Loucy (cell line): Measurements from ENCODE around the gene VGF.
"Not testable (repeated sequence)": the region's sequence is repeated elsewhere in the genome, so short reads cannot be mapped to it uniquely, and the experiment has no call there.

Experiments used
- H2AFZ ChIP-seq: fragments of 200-600 bp; sonication (generic); 2 replicates; pipeline ENCODE4 v1.6.0; 2016; ENCODE audit warnings: antibody characterized with exemption, mild to moderate bottlenecking, low read length, moderate library complexity
- H3F3A ChIP-seq: fragments of 200-600 bp; 2 replicates; pipeline ENCODE4 v1.6.0; 2016; ENCODE audit warnings: antibody characterized with exemption, low read depth, mild to moderate bottlenecking
- H3K27me3 ChIP-seq: fragments of 200-600 bp; sonication (generic); 2 replicates; pipeline ENCODE4 v1.6.1; 2014; ENCODE audit warnings: low read length, mild to moderate bottlenecking; ENCODE audit not compliant: insufficient read depth, poor library complexity, severe bottlenecking
- H3K36me3 ChIP-seq: fragments of 200-600 bp; sonication (generic); 2 replicates; pipeline ENCODE4 v1.6.1; 2016; ENCODE audit warnings: low read length; ENCODE audit not compliant: insufficient read depth
- H3K4me1 ChIP-seq: fragments of 200-600 bp; sonication (generic); 2 replicates; pipeline ENCODE4 v1.5.1; 2014; ENCODE audit warnings: low read length, mild to moderate bottlenecking; ENCODE audit not compliant: insufficient read depth, poor library complexity, severe bottlenecking
- H3K4me2 ChIP-seq: fragments of 200-600 bp; sonication (generic); 2 replicates; pipeline ENCODE4 v1.6.0; 2014; ENCODE audit warnings: antibody characterized with exemption, low read length, low read depth, mild to moderate bottlenecking; ENCODE audit not compliant: poor library complexity, severe bottlenecking
- H3K4me3 ChIP-seq: fragments of 200-600 bp; sonication (generic); 2 replicates; pipeline ENCODE4 v1.5.1; 2014; ENCODE audit warnings: low read length, mild to moderate bottlenecking, mixed read lengths; ENCODE audit not compliant: poor library complexity, severe bottlenecking
- H3K79me2 ChIP-seq: fragments of 200-600 bp; sonication (generic); 2 replicates; pipeline ENCODE4 v1.6.1; 2014; ENCODE audit warnings: low read length; ENCODE audit not compliant: insufficient read depth
- H3K9ac ChIP-seq: fragments of 200-600 bp; sonication (generic); 2 replicates; pipeline ENCODE4 v1.6.0; 2014; ENCODE audit warnings: mild to moderate bottlenecking, low read depth, low read length, moderate library complexity; ENCODE audit not compliant: poor library complexity, severe bottlenecking
- H3K9me2 ChIP-seq: fragments of 200-600 bp; sonication (generic); replicated peaks from 2 replicates; pipeline ENCODE4 v1.6.1; 2016; ENCODE audit warnings: low read depth, low read length, mixed read lengths
- H3K9me3 ChIP-seq: fragments of 200-600 bp; sonication (generic); 2 replicates; pipeline ENCODE4 v1.6.1; 2014; ENCODE audit warnings: mild to moderate bottlenecking, antibody characterized with exemption, low read length, low read depth; ENCODE audit not compliant: insufficient read depth
- H4K20me1 ChIP-seq: fragments of 200-600 bp; sonication (generic); 2 replicates; pipeline ENCODE4 v1.6.0; 2014; ENCODE audit warnings: antibody characterized with exemption, low read length, mild to moderate bottlenecking; ENCODE audit not compliant: insufficient read depth, poor library complexity, severe bottlenecking
- EZH2phosphoT487 ChIP-seq: fragments of 200-600 bp; IDR thresholded peaks from 2 replicates; pipeline ENCODE4 v1.6.1; 2018; ENCODE audit warnings: antibody characterized with exemption, mild to moderate bottlenecking, moderate library complexity, borderline replicate concordance
- TF ChIP-seq, protein P1 (sequence below): fragments of 200-600 bp; sonication (generic); conservative IDR thresholded peaks from 2 replicates; pipeline ENCODE4 v1.5.1; 2014; ENCODE audit warnings: mild to moderate bottlenecking, antibody characterized with exemption, low read length

Gene VGF

GRCh38 chr7:101200504-101200861 is 35.1 kb upstream of the VGF start:
- H3K4me3 ChIP-seq = no peak overlapping the region
- H3K4me1 ChIP-seq = no peaks in the 10 kb centered on the region
- H3K9me3 ChIP-seq = no peaks in the 10 kb centered on the region
- no peaks in the 10 kb centered on the region for H4K20me1 ChIP-seq
- no peaks in the 10 kb centered on the region for H3F3A ChIP-seq
- TF ChIP-seq, protein P1, sequence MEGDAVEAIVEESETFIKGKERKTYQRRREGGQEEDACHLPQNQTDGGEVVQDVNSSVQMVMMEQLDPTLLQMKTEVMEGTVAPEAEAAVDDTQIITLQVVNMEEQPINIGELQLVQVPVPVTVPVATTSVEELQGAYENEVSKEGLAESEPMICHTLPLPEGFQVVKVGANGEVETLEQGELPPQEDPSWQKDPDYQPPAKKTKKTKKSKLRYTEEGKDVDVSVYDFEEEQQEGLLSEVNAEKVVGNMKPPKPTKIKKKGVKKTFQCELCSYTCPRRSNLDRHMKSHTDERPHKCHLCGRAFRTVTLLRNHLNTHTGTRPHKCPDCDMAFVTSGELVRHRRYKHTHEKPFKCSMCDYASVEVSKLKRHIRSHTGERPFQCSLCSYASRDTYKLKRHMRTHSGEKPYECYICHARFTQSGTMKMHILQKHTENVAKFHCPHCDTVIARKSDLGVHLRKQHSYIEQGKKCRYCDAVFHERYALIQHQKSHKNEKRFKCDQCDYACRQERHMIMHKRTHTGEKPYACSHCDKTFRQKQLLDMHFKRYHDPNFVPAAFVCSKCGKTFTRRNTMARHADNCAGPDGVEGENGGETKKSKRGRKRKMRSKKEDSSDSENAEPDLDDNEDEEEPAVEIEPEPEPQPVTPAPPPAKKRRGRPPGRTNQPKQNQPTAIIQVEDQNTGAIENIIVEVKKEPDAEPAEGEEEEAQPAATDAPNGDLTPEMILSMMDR = no peak
- TF ChIP-seq EZH2phosphoT487 = no peak
- no peaks in the 10 kb centered on the region for H3K9me2 ChIP-seq
- H3K27me3 ChIP-seq = no peaks in the 10 kb centered on the region
- no peak overlapping the region for H2AFZ ChIP-seq
- no peaks in the 10 kb centered on the region for H3K79me2 ChIP-seq
- H3K36me3 ChIP-seq = no peaks in the 10 kb centered on the region
- no peak overlapping the region for H3K9ac ChIP-seq
- no peak overlapping the region for H3K4me2 ChIP-seq

DNA sequence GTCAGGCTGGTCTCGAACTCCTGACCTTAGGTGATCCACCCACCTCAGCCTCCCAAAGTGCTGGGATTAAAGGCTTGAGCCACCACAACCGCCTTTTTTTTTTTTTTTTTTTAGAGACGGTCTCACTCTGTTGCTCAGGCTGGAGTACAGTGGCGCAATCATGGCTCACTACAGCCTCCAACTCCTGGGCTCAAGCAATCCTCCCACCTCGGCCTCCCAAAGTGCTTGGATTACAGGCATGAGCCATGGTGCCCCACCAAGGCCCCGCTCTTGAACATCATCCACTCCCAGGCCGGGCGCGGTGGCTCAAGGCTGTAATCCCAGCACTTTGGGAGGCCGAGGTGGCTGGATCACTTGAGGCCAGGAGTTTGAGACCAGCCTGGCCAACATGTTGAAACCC is 34.2 kb upstream of the VGF start:
- H3K4me3 ChIP-seq, H3F3A ChIP-seq, H3K9ac ChIP-seq, H3K79me2 ChIP-seq, H3K27me3 ChIP-seq, H3K36me3 ChIP-seq, H4K20me1 ChIP-seq, H2AFZ ChIP-seq, H3K4me2 ChIP-seq, H3K9me2 ChIP-seq, H3K9me3 ChIP-seq, H3K4me1 ChIP-seq: not testable (repeated sequence)

DNA sequence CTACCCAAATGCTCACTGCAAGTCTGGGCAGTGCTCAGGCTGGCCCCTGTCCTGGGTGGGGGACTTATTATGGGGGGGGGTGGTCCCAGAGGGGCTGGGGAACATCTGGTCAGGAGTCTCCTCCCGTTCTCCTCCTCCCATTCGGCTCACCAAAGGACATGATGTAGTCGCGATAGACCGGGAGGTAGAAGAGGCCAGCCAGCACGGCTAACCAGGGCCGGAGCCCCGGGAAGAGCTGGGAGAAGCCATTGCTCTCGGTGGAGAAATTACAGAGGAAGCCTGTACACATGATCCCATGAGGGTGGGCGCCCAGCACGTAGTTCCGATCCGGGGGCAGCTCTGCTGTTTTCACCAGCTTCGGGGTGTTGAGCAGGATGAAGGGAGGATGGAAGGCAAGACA is 33.1 kb upstream of the VGF start:
- Histone ChIP-seq H3K4me1 (no peaks in the 10 kb centered on the region), H3K36me3 (no peaks in the 10 kb centered on the region), H3K9me3 (no peaks in the 10 kb centered on the region), H3K4me3 (no peak overlapping the region), H3K79me2 (no peaks in the 10 kb centered on the region), H3K9me2 (no peaks in the 10 kb centered on the region), H3F3A (no peaks in the 10 kb centered on the region), H2AFZ (no peak overlapping the region), H3K9ac (no peak overlapping the region), H4K20me1 (no peaks in the 10 kb centered on the region), H3K4me2 (no peak overlapping the region), H3K27me3 (no peaks in the 10 kb centered on the region)
- no peak for TF ChIP-seq EZH2phosphoT487
- TF ChIP-seq, protein P1 = no peak

- Histone ChIP-seq H3K79me2 (no peaks in the 10 kb centered on the region), H3K36me3 (no peaks in the 10 kb centered on the region), H4K20me1 (no peaks in the 10 kb centered on the region), H3K9me2 (no peaks in the 10 kb centered on the region), H3K4me2 (no peak overlapping the region), H3F3A (no peaks in the 10 kb centered on the region), H3K4me3 (no peak overlapping the region), H3K9me3 (no peaks in the 10 kb centered on the region), H2AFZ (no peak overlapping the region), H3K4me1 (no peaks in the 10 kb centered on the region), H3K27me3 (no peaks in the 10 kb centered on the region), H3K9ac (no peak overlapping the region)
- TF ChIP-seq, protein P1 = no peak
- TF ChIP-seq EZH2phosphoT487 = no peak
Measured at GRCh38 chr7:101197991-101198390, 32.6 kb upstream of the VGF start.
